Measurements from ENCODE around the gene NAV2. TPM values are rescaled to one million over a fixed set of nuclear protein-coding genes. Genes with fewer than 3 reads are reported as not detected.

NAV2 gene
- total and polyA plus RNA-seq, 5 donors, result 4.4 to 12.9 (median 8.6) TPM

GRCh38 chr11:19846654-19847305, 134.1 kb downstream of the NAV2 start:
- Histone ChIP-seq H3K27ac (ENCODE audit: low read length) (peak overlapping the region; percentile 42), H3K27me3 (ENCODE audit: control insufficient read depth, insufficient read depth) (no peaks in the 10 kb centered on the region), H3K4me3 (ENCODE audit: low read length) (no peak overlapping the region), H3K9me3 (ENCODE audit: control insufficient read depth, low read length) (no peaks in the 10 kb centered on the region), H3K4me1 (ENCODE audit: control insufficient read depth, insufficient read depth, low read length) (peaks cover 7% of the 10 kb centered on the region)
- intact Hi-C loops (cut with DNase I), result no loop called here
- DNase-seq (peak; percentile 28 to 74 (median 65)), ATAC-seq (peak; percentile 83 to 87)
- WGBS, result 58% methylated on average over 6 of the region's 6 CpGs

- Histone ChIP-seq H3K27ac (ENCODE audit: low read length) (peak overlapping the region; percentile 48), H3K27me3 (ENCODE audit: control insufficient read depth, insufficient read depth) (no peaks in the 10 kb centered on the region), H3K4me3 (ENCODE audit: low read length) (no peak overlapping the region), H3K9me3 (ENCODE audit: control insufficient read depth, low read length) (no peaks in the 10 kb centered on the region), H3K4me1 (ENCODE audit: control insufficient read depth, insufficient read depth, low read length) (peaks cover 7% of the 10 kb centered on the region)
- WGBS, result 82% methylated on average over 2 of the region's 2 CpGs
- DNase-seq, result no peak
- intact Hi-C loops (cut with DNase I), result no loop called here
- no peak for ATAC-seq
These were observed 135.6 kb downstream of the NAV2 start for GRCh38 chr11:19848219-19848618.

- DNase-seq (peak in 1 of 3 donors; percentile 67), ATAC-seq (peak in 1 of 2 donors; percentile 42)
- H3K27ac ChIP-seq (ENCODE audit: low read length), result peak overlapping the region; percentile 19
- intact Hi-C loops (cut with DNase I), result no loop called here
- H3K4me1 ChIP-seq (ENCODE audit: control insufficient read depth, insufficient read depth, low read length), result peaks cover 7% of the 10 kb centered on the region
- 76% methylated on average over 6 of the region's 6 CpGs for WGBS
- H3K9me3 ChIP-seq (ENCODE audit: control insufficient read depth, low read length), result no peaks in the 10 kb centered on the region
- H3K4me3 ChIP-seq (ENCODE audit: low read length), result no peak overlapping the region
- no peaks in the 10 kb centered on the region for H3K27me3 ChIP-seq (ENCODE audit: control insufficient read depth, insufficient read depth)
These were observed 136.6 kb downstream of the NAV2 start for GRCh38 chr11:19849107-19849789.

GRCh38 chr11:19849947-19850593, 137.4 kb downstream of the NAV2 start:
- intact Hi-C loops (cut with DNase I), result no loop called here
- Histone ChIP-seq H3K4me1 (ENCODE audit: control insufficient read depth, insufficient read depth, low read length) (peaks cover 7% of the 10 kb centered on the region), H3K9me3 (ENCODE audit: control insufficient read depth, low read length) (no peaks in the 10 kb centered on the region), H3K4me3 (ENCODE audit: low read length) (no peak overlapping the region), H3K27me3 (ENCODE audit: control insufficient read depth, insufficient read depth) (no peaks in the 10 kb centered on the region), H3K27ac (ENCODE audit: low read length) (peak overlapping the region; percentile 3)
- 75% methylated on average over 6 of the region's 6 CpGs for WGBS
- ATAC-seq, result no peak
- no peak for DNase-seq

- Histone ChIP-seq H3K27me3 (ENCODE audit: control insufficient read depth, insufficient read depth) (no peaks in the 10 kb centered on the region), H3K4me1 (ENCODE audit: control insufficient read depth, insufficient read depth, low read length) (peaks cover 4% of the 10 kb centered on the region), H3K9me3 (ENCODE audit: control insufficient read depth, low read length) (no peaks in the 10 kb centered on the region), H3K4me3 (ENCODE audit: low read length) (no peak overlapping the region), H3K27ac (ENCODE audit: low read length) (no peak overlapping the region)
- no peak for ATAC-seq
- 93% methylated on average over 2 of the region's 2 CpGs for WGBS
- intact Hi-C loops (cut with DNase I), result no loop called here
- DNase-seq, result no peak
These were observed 139.7 kb downstream of the NAV2 start for GRCh38 chr11:19852288-19852687.

GRCh38 chr11:19853016-19853415, 140.4 kb downstream of the NAV2 start:
- Histone ChIP-seq H3K4me3 (ENCODE audit: low read length) (no peak overlapping the region), H3K4me1 (ENCODE audit: control insufficient read depth, insufficient read depth, low read length) (peaks cover 4% of the 10 kb centered on the region), H3K9me3 (ENCODE audit: control insufficient read depth, low read length) (no peaks in the 10 kb centered on the region), H3K27me3 (ENCODE audit: control insufficient read depth, insufficient read depth) (no peaks in the 10 kb centered on the region), H3K27ac (ENCODE audit: low read length) (no peak overlapping the region)
- intact Hi-C loops (cut with DNase I), result no loop called here
- WGBS, result 93% methylated on average over 2 of the region's 2 CpGs
- ATAC-seq (no peak), DNase-seq (no peak)

GRCh38 chr11:19853920-19854319, 141.3 kb downstream of the NAV2 start:
- Histone ChIP-seq H3K4me1 (ENCODE audit: control insufficient read depth, insufficient read depth, low read length) (peaks cover 4% of the 10 kb centered on the region), H3K27ac (ENCODE audit: low read length) (no peak overlapping the region), H3K9me3 (ENCODE audit: control insufficient read depth, low read length) (no peaks in the 10 kb centered on the region), H3K4me3 (ENCODE audit: low read length) (no peak overlapping the region), H3K27me3 (ENCODE audit: control insufficient read depth, insufficient read depth) (no peaks in the 10 kb centered on the region)
- 68% methylated on average over 4 of the region's 4 CpGs for WGBS
- no peak for ATAC-seq
- intact Hi-C loops (cut with DNase I), result no loop called here
- DNase-seq, result no peak

- 37% methylated on average over 5 of the region's 5 CpGs for WGBS
- DNase-seq (no peak), ATAC-seq (peak; percentile 78 to 88)
- Histone ChIP-seq H3K9me3 (ENCODE audit: control insufficient read depth, low read length) (no peaks in the 10 kb centered on the region), H3K4me1 (ENCODE audit: control insufficient read depth, insufficient read depth, low read length) (peaks cover 13% of the 10 kb centered on the region), H3K27ac (ENCODE audit: low read length) (no peak overlapping the region), H3K27me3 (ENCODE audit: control insufficient read depth, insufficient read depth) (no peaks in the 10 kb centered on the region), H3K4me3 (ENCODE audit: low read length) (no peak overlapping the region)
- intact Hi-C loops (cut with DNase I), result no loop called here
These were observed 148.5 kb downstream of the NAV2 start for GRCh38 chr11:19861171-19861570.

- no peak for DNase-seq
- H3K27ac ChIP-seq (ENCODE audit: low read length), result no peak overlapping the region
- no peaks in the 10 kb centered on the region for H3K9me3 ChIP-seq (ENCODE audit: control insufficient read depth, low read length)
- no peak overlapping the region for H3K4me3 ChIP-seq (ENCODE audit: low read length)
- ATAC-seq, result no peak
- H3K27me3 ChIP-seq (ENCODE audit: control insufficient read depth, insufficient read depth), result no peaks in the 10 kb centered on the region
- H3K4me1 ChIP-seq (ENCODE audit: control insufficient read depth, insufficient read depth, low read length), result peaks cover 11% of the 10 kb centered on the region
- intact Hi-C loops (cut with DNase I), result no loop called here
- 81% methylated on average over 4 of the region's 4 CpGs for WGBS
These were observed 149.5 kb downstream of the NAV2 start for GRCh38 chr11:19862091-19862490.

GRCh38 chr11:19864141-19865140, 151.8 kb downstream of the NAV2 start:
- no peak overlapping the region for H3K4me3 ChIP-seq (ENCODE audit: low read length)
- no peaks in the 10 kb centered on the region for H3K9me3 ChIP-seq (ENCODE audit: control insufficient read depth, low read length)
- 33% methylated on average over 6 of the region's 6 CpGs for WGBS
- no peak overlapping the region for H3K27ac ChIP-seq (ENCODE audit: low read length)
- intact Hi-C loops (cut with DNase I), result no loop called here
- DNase-seq, result no peak
- peak; percentile 20 to 25 for ATAC-seq
- no peaks in the 10 kb centered on the region for H3K27me3 ChIP-seq (ENCODE audit: control insufficient read depth, insufficient read depth)
- H3K4me1 ChIP-seq (ENCODE audit: control insufficient read depth, insufficient read depth, low read length), result peaks cover 13% of the 10 kb centered on the region
